ENCODE results near the gene SELENON. TPM values are rescaled to one million over a fixed set of nuclear protein-coding genes. Genes with fewer than 3 reads are reported as not detected.

SELENON gene
- total RNA-seq, 4 donors from 2014 or later: 19.7 to 34.5 (median 24.5) TPM

GRCh38 chr1:25808481-25809244 is 8.7 kb downstream of the SELENON start:
- no peaks in the 10 kb centered on the region for H3K27me3 ChIP-seq
- intact Hi-C loops (cut with DNase I): no loop called here
- H3K36me3 ChIP-seq: peaks cover 9 to 84% (median 16%) of the 10 kb centered on the region in 3 donors
- H3K4me1 ChIP-seq: peaks cover 29 to 74% (median 48%) of the 10 kb centered on the region in 3 donors
- TF ChIP-seq CTCF (IDR thresholded peaks at IDR 0.05) (no peak), POLR2A (IDR thresholded peaks at IDR 0.05) (no peak)
- no peak overlapping the region for H3K4me3 ChIP-seq
- 82 to 94% methylated on average over 9 to 12 of the region's 34 CpGs for WGBS, 2 donors
- no peak overlapping the region for H3K27ac ChIP-seq
- H3K9me3 ChIP-seq: no peaks in the 10 kb centered on the region
- DNase-seq: no peak

GRCh38 chr1:25809283-25809926 is 9.4 kb downstream of the SELENON start:
- peaks cover 26 to 66% (median 42%) of the 10 kb centered on the region in 3 donors for H3K4me1 ChIP-seq
- TF ChIP-seq POLR2A (IDR thresholded peaks at IDR 0.05) (no peak), CTCF (IDR thresholded peaks at IDR 0.05) (no peak)
- no peak overlapping the region for H3K4me3 ChIP-seq
- H3K27ac ChIP-seq: no peak overlapping the region
- intact Hi-C loops (cut with DNase I): no loop called here
- WGBS, 2 donors: 57 to 81% methylated on average over 6 to 9 of the region's 18 CpGs
- H3K27me3 ChIP-seq: no peaks in the 10 kb centered on the region
- H3K36me3 ChIP-seq: peaks cover 16 to 92% (median 17%) of the 10 kb centered on the region in 3 donors
- no peak for DNase-seq
- H3K9me3 ChIP-seq: no peaks in the 10 kb centered on the region

- Histone ChIP-seq H3K4me3 (no peak overlapping the region), H3K27me3 (no peaks in the 10 kb centered on the region), H3K9me3 (no peaks in the 10 kb centered on the region), H3K36me3 (peaks cover 16 to 97% (median 17%) of the 10 kb centered on the region in 3 donors), H3K27ac (peak overlapping the region in 1 of 4 donors; percentile 6), H3K4me1 (peaks cover 24 to 61% (median 36%) of the 10 kb centered on the region in 3 donors)
- intact Hi-C loops (cut with DNase I): no loop called here
- DNase-seq: no peak
- WGBS, 2 donors: no CpG with 5 or more reads among the region's 7 CpGs
- TF ChIP-seq POLR2A (IDR thresholded peaks at IDR 0.05): no peak
- no peak for TF ChIP-seq CTCF (IDR thresholded peaks at IDR 0.05)
These were observed 9.9 kb downstream of the SELENON start for GRCh38 chr1:25809929-25810328.

- no peaks in the 10 kb centered on the region for H3K9me3 ChIP-seq
- H3K27me3 ChIP-seq: no peaks in the 10 kb centered on the region
- TF ChIP-seq CTCF (IDR thresholded peaks at IDR 0.05) (peak; percentile 80 to 95 (median 90)), POLR2A (IDR thresholded peaks at IDR 0.05) (no peak)
- intact Hi-C loops (cut with DNase I): no loop called here
- DNase-seq: no peak
- no peak overlapping the region for H3K4me3 ChIP-seq
- 24 to 34% methylated on average over 6 to 18 of the region's 21 CpGs for WGBS, 2 donors
- peak overlapping the region in 1 of 4 donors; percentile 14 for H3K27ac ChIP-seq
- peaks cover 22 to 54% (median 29%) of the 10 kb centered on the region in 3 donors for H3K4me1 ChIP-seq
- H3K36me3 ChIP-seq: peaks cover 16 to 97% (median 22%) of the 10 kb centered on the region in 3 donors
These were observed 10.6 kb downstream of the SELENON start for GRCh38 chr1:25810341-25811299.
